BJ (cell line): ENCODE results near the gene SUPV3L1. TPM values are rescaled to one million over a fixed set of nuclear protein-coding genes. Genes with fewer than 3 reads are reported as not detected.

Experiments used
- CTCF ChIA-PET: fragments of 350-600 bp; formaldehyde crosslinking; extraction: SDS; loops from one replicate; lab custom pipeline; 2021; ENCODE audit warnings: antibody characterized with exemption, inconsistent platforms; lab: Yijun Ruan, JAX
- POLR2A ChIA-PET: fragments of 300-600 bp; sonication (Branson Sonifier 250); formaldehyde crosslinking; extraction: SDS; loops from one replicate; lab custom pipeline; 2021; ENCODE audit warnings: antibody characterized with exemption; lab: Charles Lee
- DNase-seq: peaks from one replicate; pipeline ENCODE4 v3.0.0-alpha.2; 2011; ENCODE audit warnings: low read depth
- H3K27me3 ChIP-seq: 2 replicates; pipeline ENCODE4 v1.6.0; 2011; ENCODE audit warnings: low read length; ENCODE audit not compliant: control insufficient read depth, insufficient read depth
- H3K36me3 ChIP-seq: 2 replicates; pipeline ENCODE4 v1.5.1; 2011; ENCODE audit warnings: low read length; ENCODE audit not compliant: control insufficient read depth, insufficient read depth
- H3K4me3 ChIP-seq: 2 replicates; pipeline ENCODE4 v1.5.1; 2011; ENCODE audit warnings: low read depth, mild to moderate bottlenecking, control low read depth, low read length
- polyA plus RNA-seq: library from polyadenylated mRNA; depleted of rRNA; stranded (reverse); fragments of >200 nt; gene quantifications from 2 replicates; pipeline ENCODE4 v1.2.3, GENCODE V29; 2011
- TF ChIP-seq, protein P1 (sequence below): IDR thresholded peaks from 2 replicates; pipeline ENCODE4 v1.5.1; 2011; ENCODE audit warnings: low read depth, mild to moderate bottlenecking, control low read depth, inconsistent platforms, low read length, moderate library complexity; ENCODE audit not compliant: insufficient read depth

The SUPV3L1 gene
- polyA plus RNA-seq, 1 experiment = 17.1 TPM

DNA sequence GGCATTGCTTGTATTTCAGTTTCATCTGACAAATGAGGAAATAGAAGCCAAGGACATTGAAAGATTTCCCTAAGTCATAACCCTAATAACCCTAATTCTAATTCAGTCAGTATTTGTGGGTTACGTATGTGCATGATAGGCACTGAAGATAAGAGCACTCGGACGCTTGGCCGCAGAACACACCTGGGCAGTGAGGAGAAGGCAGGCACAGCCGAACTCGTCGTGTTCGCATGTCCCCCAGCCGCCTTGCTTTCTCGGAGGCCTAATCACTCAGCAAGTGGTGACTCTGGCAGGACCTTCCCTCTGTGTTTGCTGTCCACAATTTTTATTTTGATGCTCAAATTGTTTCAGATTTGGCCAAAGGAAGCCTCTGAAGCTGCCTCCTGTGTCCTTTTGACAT, 63.8 kb downstream of the SUPV3L1 start:
- TF ChIP-seq, protein P1, sequence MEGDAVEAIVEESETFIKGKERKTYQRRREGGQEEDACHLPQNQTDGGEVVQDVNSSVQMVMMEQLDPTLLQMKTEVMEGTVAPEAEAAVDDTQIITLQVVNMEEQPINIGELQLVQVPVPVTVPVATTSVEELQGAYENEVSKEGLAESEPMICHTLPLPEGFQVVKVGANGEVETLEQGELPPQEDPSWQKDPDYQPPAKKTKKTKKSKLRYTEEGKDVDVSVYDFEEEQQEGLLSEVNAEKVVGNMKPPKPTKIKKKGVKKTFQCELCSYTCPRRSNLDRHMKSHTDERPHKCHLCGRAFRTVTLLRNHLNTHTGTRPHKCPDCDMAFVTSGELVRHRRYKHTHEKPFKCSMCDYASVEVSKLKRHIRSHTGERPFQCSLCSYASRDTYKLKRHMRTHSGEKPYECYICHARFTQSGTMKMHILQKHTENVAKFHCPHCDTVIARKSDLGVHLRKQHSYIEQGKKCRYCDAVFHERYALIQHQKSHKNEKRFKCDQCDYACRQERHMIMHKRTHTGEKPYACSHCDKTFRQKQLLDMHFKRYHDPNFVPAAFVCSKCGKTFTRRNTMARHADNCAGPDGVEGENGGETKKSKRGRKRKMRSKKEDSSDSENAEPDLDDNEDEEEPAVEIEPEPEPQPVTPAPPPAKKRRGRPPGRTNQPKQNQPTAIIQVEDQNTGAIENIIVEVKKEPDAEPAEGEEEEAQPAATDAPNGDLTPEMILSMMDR = no peak
- POLR2A ChIA-PET = no interaction called here
- no peak for DNase-seq

DNA sequence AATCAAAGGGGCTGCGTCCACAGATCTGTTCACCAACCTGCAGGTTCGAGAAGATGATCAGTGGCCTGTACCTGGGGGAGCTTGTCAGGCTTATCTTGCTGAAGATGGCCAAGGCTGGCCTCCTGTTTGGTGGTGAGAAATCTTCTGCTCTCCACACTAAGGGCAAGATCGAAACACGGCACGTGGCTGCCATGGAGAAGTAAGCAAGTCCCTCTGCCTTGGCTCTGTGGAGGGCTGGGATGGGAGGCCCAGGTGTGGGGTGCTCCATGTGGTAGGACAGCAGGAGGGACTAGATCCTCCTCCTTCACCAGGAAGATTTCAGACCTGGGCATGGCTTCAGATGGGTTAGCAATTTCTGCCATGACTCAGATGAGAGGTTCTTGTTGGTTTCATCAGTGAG, 66.0 kb downstream of the SUPV3L1 start:
- no peaks in the 10 kb centered on the region for H3K36me3 ChIP-seq
- no peak overlapping the region for H3K4me3 ChIP-seq
- ChIA-PET POLR2A (no interaction called here), CTCF (interaction anchor here (0.9 to 1.4 kb wide), 3 partner anchors 8 to 147 kb away, joined by 3 to 5 read pairs (median 3); no protein-coding TSS in a partner anchor)
- TF ChIP-seq, protein P1 = no peak
- no peaks in the 10 kb centered on the region for H3K27me3 ChIP-seq
- DNase-seq = no peak

More for the DNA sequence above, 63.8 kb downstream of the SUPV3L1 start:
- CTCF ChIA-PET = interaction anchor here (0.6 to 1.0 kb wide), 2 partner anchors 170 to 423 kb away, joined by 3 read pairs; no protein-coding TSS in a partner anchor
- H3K27me3 ChIP-seq = no peaks in the 10 kb centered on the region
- H3K4me3 ChIP-seq = no peak overlapping the region
- no peaks in the 10 kb centered on the region for H3K36me3 ChIP-seq

DNA sequence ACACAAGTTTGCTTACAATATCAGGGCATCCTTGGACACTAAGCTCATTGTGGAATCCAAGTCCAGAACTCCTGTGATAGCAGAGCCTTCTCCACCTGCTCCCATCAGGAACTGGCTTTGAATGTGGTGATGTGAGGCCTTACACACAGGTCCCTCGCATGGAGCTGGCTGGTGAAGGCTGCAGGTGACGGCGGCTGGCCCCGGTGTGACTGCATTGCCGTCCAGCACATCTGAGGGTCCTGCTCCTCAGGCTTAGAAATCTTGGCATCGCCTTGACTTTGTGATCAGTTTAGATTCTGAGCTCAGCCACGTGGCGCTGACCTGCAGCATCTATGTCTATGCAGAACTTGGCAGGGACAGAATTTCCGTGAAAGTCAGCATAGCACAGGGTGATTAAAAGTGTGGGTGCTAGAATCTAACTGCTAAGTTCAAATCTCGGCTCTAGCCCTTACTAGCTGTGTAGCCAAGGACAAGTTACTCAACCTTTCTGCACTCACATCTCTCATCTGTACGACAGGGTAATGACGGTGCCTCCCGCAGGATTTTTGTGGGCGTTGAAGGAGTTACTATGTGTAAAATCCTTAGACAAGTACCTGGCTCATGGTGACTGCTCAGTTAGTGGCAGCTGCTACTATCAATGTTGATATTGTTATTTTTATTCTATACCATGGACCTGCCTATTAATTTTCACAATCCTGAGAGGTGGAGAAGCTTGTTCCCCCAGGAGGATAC, 66.7 kb downstream of the SUPV3L1 start:
- no peak for DNase-seq
- ChIA-PET POLR2A (no interaction called here), CTCF (interaction anchor here (2.5 kb wide), 1 partner anchor 9 kb away, joined by 9 read pairs; no protein-coding TSS in a partner anchor)
- Histone ChIP-seq H3K36me3 (no peaks in the 10 kb centered on the region), H3K27me3 (no peaks in the 10 kb centered on the region), H3K4me3 (no peak overlapping the region)
- TF ChIP-seq, protein P1 = no peak

DNA sequence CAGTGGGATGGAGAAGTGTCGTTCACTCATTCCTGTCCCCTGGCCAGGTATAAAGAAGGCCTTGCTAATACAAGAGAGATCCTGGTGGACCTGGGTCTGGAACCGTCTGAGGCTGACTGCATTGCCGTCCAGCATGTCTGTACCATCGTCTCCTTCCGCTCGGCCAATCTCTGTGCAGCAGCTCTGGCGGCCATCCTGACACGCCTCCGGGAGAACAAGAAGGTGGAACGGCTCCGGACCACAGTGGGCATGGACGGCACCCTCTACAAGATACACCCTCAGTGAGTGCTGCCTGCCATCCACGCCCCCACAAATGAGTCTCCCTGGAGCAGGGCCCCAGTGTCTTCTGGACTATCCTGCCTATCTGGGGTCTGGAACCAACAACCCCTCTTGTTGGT, 67.3 kb downstream of the SUPV3L1 start:
- Histone ChIP-seq H3K4me3 (no peak overlapping the region), H3K36me3 (no peaks in the 10 kb centered on the region), H3K27me3 (no peaks in the 10 kb centered on the region)
- TF ChIP-seq, protein P1 = no peak
- CTCF ChIA-PET = interaction anchor here (2.5 kb wide), 1 partner anchor 10 kb away, joined by 9 read pairs; no protein-coding TSS in a partner anchor
- POLR2A ChIA-PET = no interaction called here
- no peak for DNase-seq

DNA sequence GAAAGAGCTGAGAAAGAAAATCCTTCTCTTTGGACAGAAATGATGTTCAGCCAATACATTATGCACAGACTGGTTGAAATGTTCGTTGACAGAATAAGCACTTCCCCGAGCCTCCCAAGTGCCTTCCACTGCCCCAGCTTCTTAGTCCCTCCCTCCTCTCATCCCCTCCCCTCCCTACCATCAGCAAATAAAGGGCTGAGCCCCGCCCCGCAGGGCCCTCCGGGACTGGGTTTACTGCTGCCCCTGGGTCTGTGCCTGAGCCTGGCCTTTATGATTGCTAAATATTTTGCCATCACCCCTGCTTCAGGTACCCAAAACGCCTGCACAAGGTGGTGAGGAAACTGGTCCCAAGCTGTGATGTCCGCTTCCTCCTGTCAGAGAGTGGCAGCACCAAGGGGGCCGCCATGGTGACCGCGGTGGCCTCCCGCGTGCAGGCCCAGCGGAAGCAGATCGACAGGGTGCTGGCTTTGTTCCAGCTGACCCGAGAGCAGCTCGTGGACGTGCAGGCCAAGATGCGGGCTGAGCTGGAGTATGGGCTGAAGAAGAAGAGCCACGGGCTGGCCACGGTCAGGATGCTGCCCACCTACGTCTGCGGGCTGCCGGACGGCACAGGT, 68.2 kb downstream of the SUPV3L1 start:
- Histone ChIP-seq H3K36me3 (no peaks in the 10 kb centered on the region), H3K27me3 (no peaks in the 10 kb centered on the region), H3K4me3 (no peak overlapping the region)
- TF ChIP-seq, protein P1 = no peak
- no peak for DNase-seq
- ChIA-PET CTCF (interaction anchor here (0.8 to 2.5 kb wide), 2 partner anchors 11 to 145 kb away, joined by 3 to 9 read pairs; no protein-coding TSS in a partner anchor), POLR2A (no interaction called here)
